A673 (cell line): ENCODE results near the gene CBX1. TPM values are rescaled to one million over a fixed set of nuclear protein-coding genes. Genes with fewer than 3 reads are reported as not detected.

ENCODE experiments used
- BruUV-seq: library from RNA; stranded (reverse); fragments of 400-500 nt; replicated peaks from 2 replicates; lab custom pipeline; 2021; lab: Mats Ljungman, UMichigan
- CTCF ChIA-PET: fragments of 300-600 bp; sonication (Branson Sonifier 250); formaldehyde crosslinking; loops from one replicate; lab custom pipeline; 2022; ENCODE audit warnings: antibody characterized with exemption; lab: Charles Lee
- POLR2A ChIA-PET: fragments of 300-600 bp; sonication (Branson Sonifier 250); formaldehyde crosslinking; loops from one replicate; lab custom pipeline; 2022; ENCODE audit warnings: antibody characterized with exemption; ENCODE audit not compliant: low non-redundant PET; lab: Charles Lee
- DNase-seq: peaks from one replicate; pipeline ENCODE4 v3.0.0-alpha.2; 2015; ENCODE audit warnings: low spot score
- H3K27ac ChIP-seq: fragments of 200-600 bp; sonication (generic); 2 replicates; pipeline ENCODE4 v1.5.1; 2016; ENCODE audit warnings: mixed run types, low read depth, mild to moderate bottlenecking, mixed read lengths, antibody characterized with exemption, low read length; ENCODE audit not compliant: poor library complexity, severe bottlenecking
- H3K27me3 ChIP-seq: fragments of 200-600 bp; sonication (generic); replicated peaks from 2 replicates; pipeline ENCODE4 v1.6.1; 2017; ENCODE audit warnings: mixed run types, low read depth, mild to moderate bottlenecking, mixed read lengths, antibody characterized with exemption, low read length; ENCODE audit not compliant: insufficient read depth, poor library complexity
- H3K36me3 ChIP-seq: fragments of 200-600 bp; sonication (generic); 2 replicates; pipeline ENCODE4 v1.6.1; 2016; ENCODE audit warnings: mixed run types, mild to moderate bottlenecking, mixed read lengths, antibody characterized with exemption, low read length; ENCODE audit not compliant: insufficient read depth, poor library complexity, severe bottlenecking
- H3K4me1 ChIP-seq: fragments of 200-600 bp; sonication (generic); 2 replicates; pipeline ENCODE4 v1.6.1; 2017; ENCODE audit warnings: mixed run types, mild to moderate bottlenecking, mixed read lengths, antibody characterized with exemption, low read length; ENCODE audit not compliant: insufficient read depth, poor library complexity, severe bottlenecking
- H3K4me3 ChIP-seq: fragments of 200-600 bp; sonication (generic); 2 replicates; pipeline ENCODE4 v1.5.1; 2016; ENCODE audit warnings: low read depth, mixed run types, mild to moderate bottlenecking, mixed read lengths, low read length; ENCODE audit not compliant: poor library complexity, severe bottlenecking
- H3K9me3 ChIP-seq: fragments of 200-600 bp; sonication (generic); 2 replicates; pipeline ENCODE4 v1.6.1; 2016; ENCODE audit warnings: mixed run types, low read depth, mild to moderate bottlenecking, mixed read lengths, antibody characterized with exemption, low read length; ENCODE audit not compliant: poor library complexity, severe bottlenecking
- EZH2 ChIP-seq: fragments of 200-600 bp; sonication (generic); IDR thresholded peaks from 2 replicates; pipeline ENCODE4 v1.6.1; 2017; ENCODE audit warnings: borderline replicate concordance, low read depth, mild to moderate bottlenecking, mixed read lengths, antibody characterized with exemption, low read length; ENCODE audit not compliant: poor library complexity, severe bottlenecking
- intact Hi-C: fragments of 100-400 bp; cut with micrococcal nuclease; formaldehyde crosslinking; loops from one replicate; pipeline ENCODE4 v1.10.0; 2022; ENCODE audit not compliant: unreplicated experiment
- total RNA-seq: library from RNA; stranded (reverse); gene quantifications from 2 replicates; pipeline ENCODE4 v1.2.3, GENCODE V29; 2021
- TF ChIP-seq, protein P1 (sequence below): fragments of 300-800, 200-600 bp; sonication (generic); conservative IDR thresholded peaks from 2 replicates; pipeline ENCODE4 v1.5.1; 2017; ENCODE audit warnings: low read depth, mild to moderate bottlenecking, antibody characterized with exemption, low read length, moderate library complexity, mixed read lengths

Gene CBX1
- total RNA-seq, 1 experiment from 2014 or later = 121 TPM

DNA sequence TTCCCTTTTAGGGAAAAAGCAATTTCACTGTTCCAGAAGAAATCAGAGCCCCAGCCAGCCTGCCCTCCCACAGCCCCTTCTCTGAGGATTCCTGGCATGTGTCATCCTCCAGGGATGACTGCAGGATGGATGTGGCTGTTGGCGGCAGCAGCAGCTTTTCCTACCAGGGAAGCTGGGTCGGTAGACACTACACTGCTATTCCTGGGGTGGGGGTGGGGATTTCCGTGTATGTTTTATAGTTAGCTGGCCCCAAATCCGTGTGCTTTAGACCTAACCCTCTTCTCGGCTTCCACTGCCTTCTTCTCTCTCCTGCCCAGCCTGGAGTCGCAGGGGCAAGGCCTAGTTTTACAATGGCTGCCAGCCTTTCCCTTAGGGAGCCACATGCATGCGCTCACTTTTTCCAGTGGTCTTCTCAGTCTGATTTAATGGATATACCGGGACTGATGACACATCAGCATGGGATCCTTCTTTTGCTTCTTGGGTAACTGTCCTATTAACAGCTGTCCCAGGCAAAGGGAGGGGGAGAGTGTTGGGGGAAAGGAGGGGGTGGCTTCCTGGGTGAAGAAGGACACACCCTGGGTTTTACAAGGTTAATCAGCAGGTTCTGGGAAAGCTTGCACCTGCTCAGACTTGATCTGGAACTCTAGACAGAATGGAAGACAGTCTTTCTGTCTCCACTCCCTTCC is 55.8 kb downstream of the CBX1 start:
- CTCF ChIA-PET = no interaction called here

DNA sequence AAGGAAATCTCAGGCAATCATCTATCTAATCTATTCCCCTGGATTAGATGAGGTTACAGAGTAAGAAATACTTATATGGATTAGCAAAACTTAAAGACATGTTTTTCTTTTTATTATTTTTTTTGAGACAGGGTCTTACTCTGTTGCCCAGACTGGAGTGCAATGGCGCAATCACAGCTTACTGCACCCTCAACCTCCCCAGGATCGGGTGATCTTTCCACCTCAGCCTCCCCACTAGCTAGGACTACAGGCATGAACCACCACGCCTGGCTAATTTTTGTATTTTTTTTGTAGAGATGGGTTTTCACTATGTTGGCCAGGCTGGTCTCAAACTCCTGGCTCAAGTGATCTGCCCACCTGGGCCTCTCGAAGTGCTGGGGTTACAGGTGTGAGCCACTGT is 56.4 kb downstream of the CBX1 start:
- ChIA-PET CTCF (interaction anchor here (0.7 kb wide), 1 partner anchor 95 kb away, joined by 26 read pairs; no protein-coding TSS in a partner anchor), POLR2A (no interaction called here)
- H3K9me3 ChIP-seq = no peaks in the 10 kb centered on the region
- intact Hi-C loops = no loop called here
- peaks cover 17% of the 10 kb centered on the region for H3K4me1 ChIP-seq
- no peak overlapping the region for H3K4me3 ChIP-seq
- TF ChIP-seq EZH2 = no peak
- TF ChIP-seq, protein P1, sequence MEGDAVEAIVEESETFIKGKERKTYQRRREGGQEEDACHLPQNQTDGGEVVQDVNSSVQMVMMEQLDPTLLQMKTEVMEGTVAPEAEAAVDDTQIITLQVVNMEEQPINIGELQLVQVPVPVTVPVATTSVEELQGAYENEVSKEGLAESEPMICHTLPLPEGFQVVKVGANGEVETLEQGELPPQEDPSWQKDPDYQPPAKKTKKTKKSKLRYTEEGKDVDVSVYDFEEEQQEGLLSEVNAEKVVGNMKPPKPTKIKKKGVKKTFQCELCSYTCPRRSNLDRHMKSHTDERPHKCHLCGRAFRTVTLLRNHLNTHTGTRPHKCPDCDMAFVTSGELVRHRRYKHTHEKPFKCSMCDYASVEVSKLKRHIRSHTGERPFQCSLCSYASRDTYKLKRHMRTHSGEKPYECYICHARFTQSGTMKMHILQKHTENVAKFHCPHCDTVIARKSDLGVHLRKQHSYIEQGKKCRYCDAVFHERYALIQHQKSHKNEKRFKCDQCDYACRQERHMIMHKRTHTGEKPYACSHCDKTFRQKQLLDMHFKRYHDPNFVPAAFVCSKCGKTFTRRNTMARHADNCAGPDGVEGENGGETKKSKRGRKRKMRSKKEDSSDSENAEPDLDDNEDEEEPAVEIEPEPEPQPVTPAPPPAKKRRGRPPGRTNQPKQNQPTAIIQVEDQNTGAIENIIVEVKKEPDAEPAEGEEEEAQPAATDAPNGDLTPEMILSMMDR = no peak
- no peaks in the 10 kb centered on the region for H3K36me3 ChIP-seq
- no TSS peak for BruUV-seq
- H3K27ac ChIP-seq = no peak overlapping the region
- no peak for DNase-seq
- no peaks in the 10 kb centered on the region for H3K27me3 ChIP-seq

More for the DNA sequence above, 55.8 kb downstream of the CBX1 start:
- no peak overlapping the region for H3K27ac ChIP-seq
- DNase-seq = no peak
- H3K27me3 ChIP-seq = no peaks in the 10 kb centered on the region
- intact Hi-C loops = no loop called here
- H3K9me3 ChIP-seq = no peaks in the 10 kb centered on the region
- no peak for TF ChIP-seq EZH2
- TF ChIP-seq, protein P1 = no peak
- H3K4me3 ChIP-seq = no peak overlapping the region
- H3K36me3 ChIP-seq = peaks cover 1% of the 10 kb centered on the region
- peaks cover 22% of the 10 kb centered on the region for H3K4me1 ChIP-seq
- POLR2A ChIA-PET = no interaction called here
- BruUV-seq = no TSS peak

DNA sequence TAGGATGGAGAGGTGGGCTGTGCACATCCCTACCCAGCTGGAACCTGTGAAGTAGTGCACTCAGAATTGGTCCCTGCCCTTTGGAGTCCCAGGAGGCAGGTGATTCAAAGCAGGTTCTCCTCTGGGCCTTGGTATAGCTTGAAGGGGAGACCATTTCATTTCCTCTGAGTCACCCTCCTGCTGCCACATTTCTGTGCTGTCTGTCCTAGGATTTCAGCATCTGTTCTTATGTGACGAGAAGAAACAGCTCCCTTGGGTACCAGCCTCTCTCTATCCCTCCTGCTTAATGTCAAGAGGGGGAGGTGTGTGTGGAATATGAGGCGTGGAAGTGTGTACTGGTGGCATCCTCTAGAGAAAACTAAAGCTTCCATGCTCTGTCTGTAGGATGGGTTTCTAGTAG is 58.1 kb downstream of the CBX1 start:
- no peak overlapping the region for H3K27ac ChIP-seq
- no peaks in the 10 kb centered on the region for H3K36me3 ChIP-seq
- BruUV-seq = no TSS peak
- peak; percentile 54 for DNase-seq
- POLR2A ChIA-PET = interaction anchor here (0.6 to 1.3 kb wide), 2 partner anchors 12 to 127 kb away, joined by 10 to 26 read pairs; no protein-coding TSS in a partner anchor
- peaks cover 11% of the 10 kb centered on the region for H3K4me1 ChIP-seq
- H3K27me3 ChIP-seq = peaks cover 7% of the 10 kb centered on the region
- CTCF ChIA-PET = no interaction called here
- intact Hi-C loops = no loop called here
- H3K9me3 ChIP-seq = no peaks in the 10 kb centered on the region
- TF ChIP-seq, protein P1 = no peak
- no peak for TF ChIP-seq EZH2
- no peak overlapping the region for H3K4me3 ChIP-seq
